D341Med (cell line): Measurements from ENCODE around the gene EVC.

Source experiments
- DNase-seq: peaks from one replicate; pipeline ENCODE4 v3.0.0; 2012; ENCODE audit warnings: low spot score

EVC gene

GRCh38 chr4:5710961-5711478 lies at the start of gene EVC:
TSS of gene EVC (plus strand) at chr4:5711201. CDS start at chr4:5711381, 180 bp downstream.
- DNase-seq, result peak; percentile 72

GRCh38 chr4:5661237-5661636 lies 49.8 kb upstream of the EVC start:
- no peak for DNase-seq

- no peak for DNase-seq
Measured at GRCh38 chr4:5662555-5662954, 48.4 kb upstream of the EVC start.

GRCh38 chr4:5664778-5665177 lies 46.2 kb upstream of the EVC start:
- DNase-seq, result no peak

- no peak for DNase-seq
Measured at GRCh38 chr4:5666741-5667140, 44.3 kb upstream of the EVC start.

GRCh38 chr4:5676763-5677162 lies 34.2 kb upstream of the EVC start:
- no peak for DNase-seq

GRCh38 chr4:5678977-5679376 lies 32.0 kb upstream of the EVC start:
- DNase-seq, result no peak

GRCh38 chr4:5683566-5683965 lies 27.4 kb upstream of the EVC start:
- DNase-seq, result no peak

GRCh38 chr4:5685296-5685695 lies 25.7 kb upstream of the EVC start:
- DNase-seq, result no peak

GRCh38 chr4:5686338-5686737 lies 24.7 kb upstream of the EVC start:
- no peak for DNase-seq

GRCh38 chr4:5689065-5689464 lies 21.9 kb upstream of the EVC start:
- no peak for DNase-seq

GRCh38 chr4:5691491-5692132 lies 19.4 kb upstream of the EVC start:
- DNase-seq, result no peak

GRCh38 chr4:5693871-5694270 lies 17.1 kb upstream of the EVC start:
- DNase-seq, result no peak

- no peak for DNase-seq
Measured at GRCh38 chr4:5696341-5696740, 14.7 kb upstream of the EVC start.

GRCh38 chr4:5700459-5700858 lies 10.5 kb upstream of the EVC start:
- no peak for DNase-seq

GRCh38 chr4:5701971-5702370 lies 9.0 kb upstream of the EVC start:
- DNase-seq, result no peak

GRCh38 chr4:5703831-5704230 lies 7.2 kb upstream of the EVC start:
- DNase-seq, result no peak

GRCh38 chr4:5704276-5704675 lies 6.7 kb upstream of the EVC start:
- DNase-seq, result no peak

GRCh38 chr4:5705647-5706320 lies 5.2 kb upstream of the EVC start:
- DNase-seq, result no peak

- no peak for DNase-seq
Measured at GRCh38 chr4:5706486-5707290, 4.3 kb upstream of the EVC start.

- no peak for DNase-seq
Measured at GRCh38 chr4:5707366-5707765, 3.6 kb upstream of the EVC start.

- DNase-seq, result no peak
Measured at GRCh38 chr4:5707778-5708448, 3.1 kb upstream of the EVC start.
